ENCODE results near the gene PLXDC1. TPM values are rescaled to one million over a fixed set of nuclear protein-coding genes. Genes with fewer than 3 reads are reported as not detected.

PLXDC1 gene
- total and polyA plus RNA-seq, 2 of the 13 experiments (the other 11 are each of a cell fraction or from before 2014, with no cell fraction given), result not detected

- TF ChIP-seq ZBTB44 (CRISPR knock-in tag; IDR thresholded peaks at IDR 0.05) (no peak), FOSL2 (CRISPR knock-in tag; IDR thresholded peaks at IDR 0.05) (0 out of 2 replicates have a peak, but pooled peaks have one; percentile 34), ZNF720 (CRISPR knock-in tag; IDR thresholded peaks at IDR 0.05) (no peak), CEBPG (CRISPR knock-in tag; IDR thresholded peaks at IDR 0.05) (peak; percentile 73)
Observed at GRCh38 chr17:39014795-39015545, 136.5 kb downstream of the PLXDC1 start (continued).

GRCh38 chr17:39014044-39014794, 137.2 kb downstream of the PLXDC1 start:
- FAIRE-seq (peak; percentile 8), DNase-seq (ENCODE audit: low spot score) (peak; percentile 39), ATAC-seq (peak; percentile 32)
- 41% methylated on average over 4 of the region's 4 CpGs for WGBS (ENCODE audit: low lambda C conversion rate)
- H3K27ac ChIP-seq (ENCODE audit: extremely low read length, insufficient read depth, low read length), result no peak overlapping the region
- intact Hi-C loops (cut with micrococcal nuclease; ENCODE audit: unreplicated experiment) (no loop called here), in situ Hi-C loops (cut with HindIII; ENCODE audit: extremely low pct_ligation_motif_present, low pct_unique_long_range_greater_than_20kb) (no loop called here)
- H3K9ac ChIP-seq (ENCODE audit: insufficient read depth, low read depth, low read length), result no peak overlapping the region
- H3K9me3 ChIP-seq (ENCODE audit: low read length), result no peaks in the 10 kb centered on the region
- H3K4me1 ChIP-seq (ENCODE audit: insufficient read depth, low read length), result peaks cover 16% of the 10 kb centered on the region
- no peaks in the 10 kb centered on the region for H3K79me2 ChIP-seq (ENCODE audit: insufficient read depth, low read length)
- peaks cover 3 to 16% of the 10 kb centered on the region in 2 experiments; a peak in 2 of 5 replicates for H3K27me3 ChIP-seq (ENCODE audit: control insufficient read depth in 1 of 2, insufficient read depth in 2 of 2, low read length in 2 of 2)
- ChIA-PET CTCF (ENCODE audit: low intra/inter-chr PET ratio, low total read pairs) (no interaction called here), POLR2A (no interaction called here)
- H4K20me1 ChIP-seq (ENCODE audit: insufficient read depth, low read length), result no peaks in the 10 kb centered on the region
- no peaks in the 10 kb centered on the region for H3K36me3 ChIP-seq (replicated peaks in 1 of 2; ENCODE audit: control insufficient read depth in 1 of 2, insufficient read depth in 2 of 2, low read length in 2 of 2)
- no peak overlapping the region for H2AFZ ChIP-seq (ENCODE audit: low read length)
- peak overlapping the region; percentile 23; the same call in 1 of the 2 replicates for H3K4me2 ChIP-seq (ENCODE audit: low read depth, low read length)
- BruUV-seq (replicated peaks), result no TSS peak
- H3K4me3 ChIP-seq (replicated peaks in 1 of 3; ENCODE audit: insufficient read depth in 1 of 3, low read depth in 2 of 3, low read length in 3 of 3), result no peak overlapping the region
- TF ChIP-seq ZBTB4 (CRISPR knock-in tag; IDR thresholded peaks at IDR 0.05; ENCODE audit: borderline replicate concordance), result no peak
- TF ChIP-seq ZNF556 (CRISPR knock-in tag; IDR thresholded peaks at IDR 0.05; ENCODE audit: borderline replicate concordance), result no peak
- peak; percentile 53; the same call in 1 of the 2 replicates for TF ChIP-seq ETV5 (CRISPR knock-in tag; IDR thresholded peaks at IDR 0.05; ENCODE audit: borderline replicate concordance)
- TF ChIP-seq ZNF512 (CRISPR knock-in tag; IDR thresholded peaks at IDR 0.05), result no peak
- TF ChIP-seq ZNF543 (CRISPR knock-in tag; IDR thresholded peaks at IDR 0.05), result no peak
- no peak for TF ChIP-seq HNF4A (CRISPR knock-in tag; IDR thresholded peaks at IDR 0.05)
- no peak for TF ChIP-seq HMGXB4 (CRISPR knock-in tag; IDR thresholded peaks at IDR 0.05; ENCODE audit: borderline replicate concordance in 1 of 2, low read depth in 1 of 2)
- no peak for TF ChIP-seq MTF1 (CRISPR knock-in tag; IDR thresholded peaks at IDR 0.05)
